Head of caudate nucleus (tissue), 42 donors: ENCODE results near the gene PSG1.
"Not testable (repeated sequence)": the region's sequence is repeated elsewhere in the genome, so short reads cannot be mapped to it uniquely, and the experiment has no call there.

Experiments used
- DNase-seq, 42 donors: peaks; one replicate each; pipeline versions ENCODE4 v3.0.0 to v3.0.0-alpha.2; 2020 to 2021; ENCODE audit warnings: mixed read lengths in 7 of 42
- intact Hi-C: fragments of 100-400 bp; cut with DNase I; formaldehyde crosslinking; loops from one replicate; pipeline ENCODE4 v1.15.0; 2022

PSG1 gene

GRCh38 chr19:42887876-42888445 is 8.4 kb upstream of the PSG1 start:
- not testable (repeated sequence) for DNase-seq

GRCh38 chr19:42882730-42883129 is 3.2 kb upstream of the PSG1 start:
- intact Hi-C loops, DNase-seq: not testable (repeated sequence)

More at GRCh38 chr19:42887876-42888445, 8.4 kb upstream of the PSG1 start:
- intact Hi-C loops, result not testable (repeated sequence)

GRCh38 chr19:42882010-42882409 is 2.5 kb upstream of the PSG1 start:
- DNase-seq, intact Hi-C loops: not testable (repeated sequence)

GRCh38 chr19:42881279-42881678 is 1.8 kb upstream of the PSG1 start:
- DNase-seq, intact Hi-C loops: not testable (repeated sequence)

GRCh38 chr19:42880621-42881020 is 1.1 kb upstream of the PSG1 start:
- intact Hi-C loops, DNase-seq: not testable (repeated sequence)

- DNase-seq, intact Hi-C loops: not testable (repeated sequence)
Observed at GRCh38 chr19:42876596-42876995, 2.9 kb downstream of the PSG1 start.

- DNase-seq, intact Hi-C loops: not testable (repeated sequence)
Observed at GRCh38 chr19:42875881-42876280, 3.6 kb downstream of the PSG1 start.

GRCh38 chr19:42874901-42875813 is 4.4 kb downstream of the PSG1 start:
- DNase-seq, intact Hi-C loops: not testable (repeated sequence)

- DNase-seq, intact Hi-C loops: not testable (repeated sequence)
Observed at GRCh38 chr19:42874136-42874535, 5.4 kb downstream of the PSG1 start.

GRCh38 chr19:42872608-42873007 is 6.9 kb downstream of the PSG1 start:
- intact Hi-C loops, result no loop called here

GRCh38 chr19:42857544-42857867 is 22.0 kb downstream of the PSG1 start:
- DNase-seq, result no peak
- intact Hi-C loops, result loop anchor here (5.0 kb wide), 1 partner anchor 65 kb away; no protein-coding TSS in a partner anchor

More at GRCh38 chr19:42872608-42873007, 6.9 kb downstream of the PSG1 start:
- no peak for DNase-seq

GRCh38 chr19:42856866-42857543 is 22.5 kb downstream of the PSG1 start:
- intact Hi-C loops, result loop anchor here (5.0 kb wide), 1 partner anchor 65 kb away; no protein-coding TSS in a partner anchor
- peak in 38 of 42 donors; percentile 13 to 84 (median 60) for DNase-seq

GRCh38 chr19:42854745-42855144 is 24.8 kb downstream of the PSG1 start:
- DNase-seq, result not testable (repeated sequence)
- intact Hi-C loops, result loop anchor here (5.0 kb wide), 1 partner anchor 62 kb away; no protein-coding TSS in a partner anchor

GRCh38 chr19:42853231-42853630 is 26.3 kb downstream of the PSG1 start:
- intact Hi-C loops, DNase-seq: not testable (repeated sequence)

- intact Hi-C loops, DNase-seq: not testable (repeated sequence)
Observed at GRCh38 chr19:42852821-42853220, 26.7 kb downstream of the PSG1 start.

- intact Hi-C loops, result not testable (repeated sequence)
Observed at GRCh38 chr19:42851718-42852280, 27.7 kb downstream of the PSG1 start.

GRCh38 chr19:42850981-42851717 is 28.4 kb downstream of the PSG1 start:
- peak in 11 of 42 donors; percentile 20 to 71 (median 38) for DNase-seq
- intact Hi-C loops, result no loop called here

More at GRCh38 chr19:42851718-42852280, 27.7 kb downstream of the PSG1 start:
- DNase-seq, result not testable (repeated sequence)

- DNase-seq, result no peak
Observed at GRCh38 chr19:42846597-42846996, 32.9 kb downstream of the PSG1 start.

More at GRCh38 chr19:42846597-42846996, 32.9 kb downstream of the PSG1 start:
- intact Hi-C loops, result no loop called here
